Natural killer cell (primary cell): ENCODE measurements around the gene ARHGAP24. TPM values are rescaled to one million over a fixed set of nuclear protein-coding genes. Genes with fewer than 3 reads are reported as not detected.
"Not testable (repeated sequence)": the region's sequence is repeated elsewhere in the genome, so short reads cannot be mapped to it uniquely, and the experiment has no call there.

Source experiments
- ATAC-seq, 3 donors: fragments of 150-1000 bp in 2 of 3; fragments of 200-7000 bp in 1 of 3; cut with Tn5 transposase; 1 replicate in 1 of 3; 2 replicates in 2 of 3; pipeline ENCODE4 v1.10.0; 2021; ENCODE audit warnings: mild to moderate bottlenecking in 2 of 3, moderate library complexity in 2 of 3
- DNase-seq, 2 donors: peaks; one replicate each; pipeline versions ENCODE4 v3.0.0 to v3.0.0-alpha.2; 2013 to 2021; ENCODE audit warnings: mixed read lengths in 1 of 2
- H3K27ac ChIP-seq: one replicate; pipeline ENCODE4 v1.5.1; 2013; ENCODE audit warnings: mild to moderate bottlenecking, low read length
- H3K27me3 ChIP-seq: one replicate; pipeline ENCODE4 v1.6.1; 2013; ENCODE audit warnings: low read length; ENCODE audit not compliant: control insufficient read depth, insufficient read depth
- H3K36me3 ChIP-seq: one replicate; pipeline ENCODE4 v1.6.1; 2013; ENCODE audit warnings: low read length; ENCODE audit not compliant: control insufficient read depth, insufficient read depth
- H3K4me1 ChIP-seq: one replicate; pipeline ENCODE4 v1.6.1; 2013; ENCODE audit warnings: low read length; ENCODE audit not compliant: control insufficient read depth, insufficient read depth
- H3K4me3 ChIP-seq: one replicate; pipeline ENCODE4 v1.5.1; 2013; ENCODE audit warnings: low read length
- H3K9me3 ChIP-seq: one replicate; pipeline ENCODE4 v1.6.1; 2013; ENCODE audit warnings: low read length; ENCODE audit not compliant: control insufficient read depth, insufficient read depth
- H3K27ac Mint-ChIP-seq, 2 donors: one replicate each; pipeline ENCODE4 v1.8.0; 2022; ENCODE audit warnings: mild to moderate bottlenecking in 2 of 2, mixed read lengths in 2 of 2, moderate library complexity in 1 of 2
- H3K27me3 Mint-ChIP-seq, 2 donors: one replicate each; pipeline ENCODE4 v1.8.0; 2022; ENCODE audit warnings: low read depth in 2 of 2, mixed read lengths in 2 of 2
- H3K36me3 Mint-ChIP-seq: one replicate; pipeline ENCODE4 v1.8.0; 2022; ENCODE audit warnings: mixed read lengths
- H3K4me1 Mint-ChIP-seq, 2 donors: one replicate each; pipeline ENCODE4 v1.8.0; 2022; ENCODE audit warnings: mixed read lengths in 2 of 2
- H3K4me3 Mint-ChIP-seq: one replicate; pipeline ENCODE4 v1.8.0; 2022; ENCODE audit warnings: mild to moderate bottlenecking, moderate library complexity, mixed read lengths
- H3K9me3 Mint-ChIP-seq, 2 donors: one replicate each; pipeline ENCODE4 v1.8.0; 2022; ENCODE audit warnings: mixed read lengths in 2 of 2
- CTCF ChIP-seq: fragments of 200-600 bp; IDR thresholded peaks from one replicate; pipeline ENCODE4 v1.8.0; 2022; ENCODE audit warnings: antibody characterized with exemption
- WGBS: methylation state at CpG from one replicate; pipeline ENCODE4 v1.1.7; 2013; ENCODE audit warnings: missing lambda C conversion rate; ENCODE audit not compliant: insufficient coverage; 5-methylcytosine and 5-hydroxymethylcytosine counted together
- intact Hi-C: fragments of 100-400 bp; cut with micrococcal nuclease; formaldehyde crosslinking; loops from one replicate; pipeline ENCODE4 v1.14.2; 2022
- total RNA-seq, 4 donors: library from RNA; stranded (reverse); fragments of 120-200 nt in 1 of 4; gene quantifications; one replicate each; pipeline versions ENCODE4 v1.2.3 to v1.2.4, GENCODE V29; 2013 to 2022

ARHGAP24 gene
- total RNA-seq, 3 donors from 2014 or later (not counting 1 experiment from before 2014, with no cell fraction given) = 1.7 to 3.6 (median 1.7) TPM

GRCh38 chr4:85836588-85837438, 361.9 kb downstream of the ARHGAP24 start:
- no peak overlapping the region for H3K4me3 Mint-ChIP-seq
- H3K4me1 ChIP-seq = no peaks in the 10 kb centered on the region
- H3K27ac Mint-ChIP-seq = no peak overlapping the region
- H3K27me3 ChIP-seq = no peaks in the 10 kb centered on the region
- WGBS = 89% methylated on average over 3 of the region's 3 CpGs
- no peak overlapping the region for H3K27ac ChIP-seq
- H3K4me1 Mint-ChIP-seq = no peaks in the 10 kb centered on the region
- DNase-seq = no peak
- ATAC-seq = no peak
- no peaks in the 10 kb centered on the region for H3K36me3 Mint-ChIP-seq
- intact Hi-C loops = no loop called here
- no peak for TF ChIP-seq CTCF
- no peaks in the 10 kb centered on the region for H3K36me3 ChIP-seq
- no peaks in the 10 kb centered on the region for H3K9me3 ChIP-seq
- no peak overlapping the region for H3K4me3 ChIP-seq
- peaks cover 6% of the 10 kb centered on the region in 2 donors for H3K9me3 Mint-ChIP-seq
- no peaks in the 10 kb centered on the region for H3K27me3 Mint-ChIP-seq

GRCh38 chr4:85837439-85837733, 362.4 kb downstream of the ARHGAP24 start:
- H3K27me3 ChIP-seq = no peaks in the 10 kb centered on the region
- no peaks in the 10 kb centered on the region for H3K36me3 ChIP-seq
- WGBS = 78% methylated on average over 4 of the region's 4 CpGs
- Mint-ChIP-seq H3K4me3 (no peak overlapping the region), H3K27me3 (no peaks in the 10 kb centered on the region), H3K4me1 (no peaks in the 10 kb centered on the region), H3K9me3 (peaks cover 3 to 5% of the 10 kb centered on the region in 2 donors), H3K36me3 (no peaks in the 10 kb centered on the region), H3K27ac (no peak overlapping the region)
- H3K27ac ChIP-seq = no peak overlapping the region
- no peaks in the 10 kb centered on the region for H3K4me1 ChIP-seq
- no peak for TF ChIP-seq CTCF
- H3K4me3 ChIP-seq = no peak overlapping the region
- ATAC-seq (no peak), DNase-seq (no peak)
- intact Hi-C loops = no loop called here
- no peaks in the 10 kb centered on the region for H3K9me3 ChIP-seq

GRCh38 chr4:85839981-85840451, 365.1 kb downstream of the ARHGAP24 start:
- H3K27me3 Mint-ChIP-seq, ATAC-seq, intact Hi-C loops, H3K27ac ChIP-seq, H3K27ac Mint-ChIP-seq, H3K4me3 Mint-ChIP-seq, H3K27me3 ChIP-seq, H3K9me3 Mint-ChIP-seq, H3K36me3 ChIP-seq, H3K4me3 ChIP-seq, H3K4me1 Mint-ChIP-seq, H3K4me1 ChIP-seq, H3K36me3 Mint-ChIP-seq, H3K9me3 ChIP-seq, DNase-seq: not testable (repeated sequence)
- WGBS = 87% methylated on average over 2 of the region's 3 CpGs

GRCh38 chr4:85842540-85842939, 367.6 kb downstream of the ARHGAP24 start:
- Mint-ChIP-seq H3K27me3 (no peaks in the 10 kb centered on the region), H3K27ac (no peak overlapping the region), H3K4me1 (no peaks in the 10 kb centered on the region), H3K36me3 (no peaks in the 10 kb centered on the region), H3K4me3 (no peak overlapping the region), H3K9me3 (peaks cover 5 to 9% of the 10 kb centered on the region in 2 donors)
- 38% methylated on average over 7 of the region's 7 CpGs for WGBS
- no peaks in the 10 kb centered on the region for H3K36me3 ChIP-seq
- H3K9me3 ChIP-seq = no peaks in the 10 kb centered on the region
- no peak overlapping the region for H3K27ac ChIP-seq
- H3K27me3 ChIP-seq = no peaks in the 10 kb centered on the region
- no peak for TF ChIP-seq CTCF
- ATAC-seq (no peak), DNase-seq (no peak)
- intact Hi-C loops = no loop called here
- no peak overlapping the region for H3K4me3 ChIP-seq
- H3K4me1 ChIP-seq = no peaks in the 10 kb centered on the region

GRCh38 chr4:85853740-85854139, 378.8 kb downstream of the ARHGAP24 start:
- H3K27ac ChIP-seq, H3K4me3 Mint-ChIP-seq, H3K4me1 ChIP-seq, H3K27ac Mint-ChIP-seq, H3K27me3 Mint-ChIP-seq, DNase-seq, H3K9me3 ChIP-seq, H3K4me3 ChIP-seq, H3K36me3 ChIP-seq, H3K4me1 Mint-ChIP-seq, ATAC-seq, H3K36me3 Mint-ChIP-seq, H3K27me3 ChIP-seq, intact Hi-C loops: not testable (repeated sequence)
- H3K9me3 Mint-ChIP-seq = peaks cover 9 to 13% of the 10 kb centered on the region in 2 donors
- 86% methylated on average over 3 of the region's 6 CpGs for WGBS
